ENCODE results near the gene TNKS2.
"Not testable (repeated sequence)": the region's sequence is repeated elsewhere in the genome, so short reads cannot be mapped to it uniquely, and the experiment has no call there.

Gene TNKS2

DNA sequence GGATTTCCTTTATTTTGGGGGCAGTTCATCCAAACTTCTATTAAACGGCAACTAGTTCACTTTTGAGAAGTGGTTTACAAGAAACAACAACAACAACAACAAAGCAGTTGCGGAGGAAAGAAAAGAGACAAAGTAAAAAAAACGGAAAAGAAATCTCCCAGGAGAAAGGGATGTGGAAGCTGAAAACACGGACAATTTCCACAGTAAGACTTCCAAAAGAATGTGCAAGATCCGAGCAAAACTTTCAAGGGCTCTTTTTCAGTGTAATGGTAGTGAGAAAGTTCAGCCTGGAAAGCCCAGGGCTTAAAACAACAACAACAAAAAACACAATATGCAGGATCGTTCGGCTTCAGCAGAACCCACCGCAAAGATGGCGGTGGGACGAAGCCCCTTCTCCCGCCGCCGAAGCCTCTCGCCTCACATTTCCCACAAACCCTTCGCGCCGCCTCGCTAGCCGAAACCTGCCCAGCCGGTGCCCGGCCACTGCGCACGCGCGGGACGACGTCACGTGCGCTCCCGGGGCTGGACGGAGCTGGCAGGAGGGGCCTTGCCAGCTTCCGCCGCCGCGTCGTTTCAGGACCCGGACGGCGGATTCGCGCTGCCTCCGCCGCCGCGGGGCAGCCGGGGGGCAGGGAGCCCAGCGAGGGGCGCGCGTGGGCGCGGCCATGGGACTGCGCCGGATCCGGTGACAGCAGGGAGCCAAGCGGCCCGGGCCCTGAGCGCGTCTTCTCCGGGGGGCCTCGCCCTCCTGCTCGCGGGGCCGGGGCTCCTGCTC, at the start of gene TNKS2:
Gene TNKS2, plus strand, starts transcription at position 553 of the 775 bp plus-strand sequence. CDS start 265 bp downstream, outside the sequence.
- peak; percentile 93 for DNase-seq

DNA sequence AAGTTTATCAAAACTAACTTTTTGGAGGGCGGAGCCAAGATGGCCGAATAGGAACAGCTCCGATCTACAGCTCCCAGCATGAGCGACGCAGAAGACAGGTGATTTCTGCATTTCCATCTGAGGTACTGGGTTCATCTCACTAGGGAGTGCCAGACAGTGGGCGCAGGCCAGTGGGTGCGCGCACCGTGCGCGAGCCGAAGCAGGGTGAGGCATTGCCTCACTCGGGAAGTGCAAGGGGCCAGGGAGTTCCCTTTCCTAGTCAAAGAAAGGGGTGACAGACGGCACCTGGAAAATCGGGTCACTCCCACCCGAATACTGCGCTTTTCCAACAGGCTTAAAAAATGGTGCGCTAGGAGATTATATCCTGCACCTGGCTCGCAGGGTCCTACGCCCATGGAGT, 48.6 kb upstream of the TNKS2 start:
- not testable (repeated sequence) for DNase-seq

DNA sequence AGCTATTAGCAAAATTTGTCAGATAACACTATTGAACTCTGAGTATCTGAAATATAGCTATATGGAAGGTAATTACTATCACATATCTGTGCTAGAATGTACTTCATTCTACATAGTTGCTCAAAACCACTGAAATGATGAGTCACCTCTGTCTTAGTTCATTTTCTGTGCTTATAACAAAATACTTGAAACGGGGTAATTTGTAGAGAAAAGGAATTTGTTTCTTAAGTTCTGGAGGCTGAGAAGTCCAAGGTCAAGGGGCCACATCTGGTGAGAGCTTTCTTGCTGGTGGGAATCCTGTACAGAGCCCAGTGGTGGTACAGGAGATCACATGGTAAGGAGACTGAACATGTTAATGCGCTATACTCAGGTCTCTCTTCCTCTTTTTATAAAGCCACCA, 41.9 kb upstream of the TNKS2 start:
- no peak for DNase-seq

DNA sequence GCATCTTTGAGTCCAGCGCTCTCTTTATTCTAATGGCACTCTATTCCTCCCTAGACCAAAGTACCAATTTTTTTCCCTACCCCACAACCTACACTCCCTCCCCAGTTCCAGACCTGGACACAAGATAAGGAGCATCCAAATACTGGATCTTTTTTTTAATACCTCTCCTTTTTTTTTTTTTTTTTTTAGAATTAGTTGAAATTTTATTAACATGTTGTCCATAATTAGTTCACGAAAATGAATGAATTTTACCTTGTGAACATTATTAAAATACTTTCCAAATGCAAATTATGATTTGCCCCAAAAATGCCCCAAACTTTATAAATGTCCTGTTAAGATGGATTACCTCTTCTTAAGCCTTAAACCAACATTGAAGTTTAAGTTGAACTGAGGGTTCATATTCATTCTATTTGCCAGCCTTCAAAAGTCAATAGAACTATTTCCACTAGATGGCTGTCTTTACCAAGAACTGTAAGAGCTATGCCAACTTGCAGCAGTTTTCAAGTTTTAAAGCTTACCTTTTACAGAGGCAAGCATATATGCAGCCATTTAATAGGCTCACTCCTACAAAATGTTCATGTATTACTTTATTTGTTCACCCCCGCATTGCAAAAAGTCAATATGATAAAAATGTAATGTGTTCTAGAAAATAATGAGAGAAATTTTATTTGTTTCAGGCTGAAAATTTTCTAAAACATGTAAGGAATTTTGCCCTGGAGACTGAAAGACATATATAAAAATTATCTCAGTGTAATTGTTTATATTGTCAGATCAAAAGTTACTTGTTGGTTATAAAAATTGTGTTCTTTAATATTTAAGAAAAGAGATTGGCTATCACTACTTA, 39.7 kb upstream of the TNKS2 start:
- peak; percentile 68 for DNase-seq

DNA sequence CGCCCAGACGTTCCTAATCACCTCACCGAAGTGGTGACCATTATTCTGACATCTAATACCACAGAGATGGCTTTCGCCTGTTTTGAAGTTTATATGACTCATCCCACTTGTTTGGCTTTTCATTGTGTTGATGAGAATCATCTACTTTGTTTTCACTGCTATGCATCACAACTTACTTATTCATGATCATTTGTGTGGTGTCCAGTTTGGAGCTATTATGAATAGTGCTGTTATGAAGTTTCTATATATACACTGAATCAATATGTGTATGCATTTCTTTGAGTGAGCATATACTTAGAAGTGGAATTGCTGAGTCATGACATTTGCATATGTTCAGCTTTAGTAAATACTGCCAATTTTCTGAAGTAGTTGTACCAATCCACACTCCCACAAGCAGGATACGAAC, 38.6 kb upstream of the TNKS2 start:
- no peak for DNase-seq

DNA sequence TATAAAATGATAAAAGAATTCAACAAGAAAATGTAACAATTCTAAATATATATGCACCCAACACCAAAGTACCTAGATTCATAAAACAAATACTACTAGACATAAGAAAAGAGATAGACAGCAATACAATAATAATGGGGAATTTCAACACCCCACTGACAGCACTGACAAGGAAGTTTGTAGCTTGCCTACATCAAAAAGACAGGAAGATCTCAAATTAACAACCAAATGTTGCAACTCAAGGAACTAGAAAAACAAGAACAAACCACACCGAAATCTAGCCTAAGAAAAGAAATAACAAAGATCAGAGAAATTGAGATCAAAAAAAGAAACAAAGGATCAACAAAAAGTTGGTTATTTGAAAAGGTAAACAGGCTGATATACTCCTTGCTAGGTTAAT, 36.5 kb upstream of the TNKS2 start:
- no peak for DNase-seq

DNA sequence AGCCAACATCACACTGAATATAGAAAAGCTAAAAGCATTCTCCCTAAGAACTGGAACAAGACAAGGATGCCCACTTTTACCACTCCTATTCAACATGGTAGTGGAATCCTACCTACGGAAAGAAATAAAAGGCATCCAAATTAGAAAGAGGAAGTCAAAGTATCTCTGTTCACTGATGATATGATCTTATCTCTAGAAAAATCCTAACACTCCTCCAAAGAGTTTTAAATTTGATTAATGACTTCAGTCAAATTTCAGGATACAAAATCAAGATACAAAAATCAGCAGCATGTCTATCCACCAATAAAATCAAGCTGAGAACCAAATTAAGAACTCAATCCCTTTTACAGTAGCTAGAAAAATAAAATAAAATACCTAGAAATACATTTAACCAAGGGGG, 35.3 kb upstream of the TNKS2 start:
- DNase-seq = no peak

DNA sequence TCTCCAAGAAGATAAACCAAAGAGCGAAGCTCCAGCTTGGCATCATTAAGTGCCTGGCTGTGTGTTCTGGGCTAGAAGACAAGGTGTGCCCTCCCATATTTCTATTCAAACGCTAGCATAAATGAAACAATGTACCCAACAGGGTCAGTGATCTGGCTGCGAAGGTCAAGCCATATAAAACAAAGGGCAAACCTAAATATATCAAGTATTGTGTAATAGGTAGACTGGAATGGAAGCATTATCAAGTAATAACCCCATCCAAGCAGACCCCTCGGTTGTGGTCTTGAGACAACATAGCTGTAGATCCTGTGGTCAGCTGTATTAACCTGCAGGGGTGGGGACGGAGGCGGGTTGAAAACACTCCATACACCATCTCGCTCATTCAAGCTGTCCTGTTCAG, 31.6 kb upstream of the TNKS2 start:
- DNase-seq = no peak

DNA sequence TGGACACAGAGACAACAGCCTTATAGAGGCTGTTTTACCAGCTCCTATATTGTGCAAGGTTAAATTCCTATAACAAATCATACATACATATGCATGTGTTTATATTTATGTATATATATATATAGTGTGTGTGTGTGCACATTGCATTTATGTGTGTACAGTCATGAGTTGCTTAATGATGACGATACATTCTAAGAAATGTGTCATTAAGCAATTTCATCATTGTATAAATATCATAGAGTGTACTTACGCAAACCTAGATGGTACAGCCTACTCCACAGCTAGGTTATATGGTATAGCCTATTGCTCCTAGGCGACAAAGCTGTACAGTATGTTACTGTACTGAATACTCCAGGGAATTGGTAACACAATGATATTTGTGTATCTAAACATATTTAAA, 30.1 kb upstream of the TNKS2 start:
- no peak for DNase-seq

DNA sequence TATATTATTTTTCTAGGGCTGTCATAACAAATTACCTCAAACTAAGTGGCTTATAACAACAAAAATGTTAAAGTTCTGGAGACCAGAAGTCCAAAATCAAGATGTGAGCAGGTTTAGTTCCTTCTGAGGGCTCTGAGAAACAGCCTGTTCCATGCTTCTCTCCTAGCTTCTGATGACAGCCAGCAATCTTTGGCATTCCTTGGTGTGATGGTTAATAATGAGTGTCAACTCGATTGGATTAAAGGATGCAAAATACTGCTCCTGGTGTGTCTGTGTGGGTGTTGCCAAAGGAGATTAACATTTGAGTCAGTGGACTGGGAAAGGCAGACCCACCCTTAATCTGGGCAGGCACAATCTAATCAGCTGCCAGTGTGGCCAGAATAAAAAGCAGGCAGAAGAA, 26.3 kb upstream of the TNKS2 start:
- DNase-seq = no peak

DNA sequence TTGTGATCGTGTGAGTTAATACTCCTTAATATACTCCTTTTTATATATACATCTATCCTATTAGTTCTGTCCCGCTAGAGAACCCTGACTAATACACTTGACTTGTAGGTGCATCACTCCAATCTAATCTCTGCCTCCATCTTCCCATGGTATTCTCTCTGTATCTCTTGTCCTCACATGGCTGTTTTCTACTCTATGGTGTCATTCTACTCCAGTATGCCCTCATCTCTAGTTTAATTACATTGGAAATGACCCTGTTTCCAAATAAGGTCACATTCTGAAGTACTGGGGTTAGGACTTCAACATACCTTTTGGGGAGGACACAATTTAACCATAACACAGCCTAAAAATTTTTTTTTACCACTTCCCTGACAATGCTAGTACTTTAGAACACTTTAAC, 25.8 kb upstream of the TNKS2 start:
- no peak for DNase-seq

DNA sequence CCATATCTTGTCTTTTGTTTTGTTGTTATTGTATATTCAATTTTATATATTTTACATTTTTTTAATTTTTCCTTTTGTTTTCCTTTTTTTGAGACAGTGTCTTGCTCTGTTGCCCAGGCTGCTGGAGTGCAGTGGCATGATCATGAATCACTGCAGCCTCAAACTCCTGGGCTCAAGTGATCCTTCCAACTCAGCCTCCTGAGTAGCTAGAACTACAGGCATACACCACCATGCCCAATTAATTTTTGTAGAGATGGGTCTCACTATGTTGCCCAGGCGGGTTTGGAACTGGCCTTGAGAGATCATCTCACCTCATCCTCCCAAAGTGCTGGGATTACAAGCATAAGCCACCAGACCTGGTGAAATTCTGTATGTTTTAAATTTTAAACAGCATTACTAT, 25.4 kb upstream of the TNKS2 start:
- no peak for DNase-seq

DNA sequence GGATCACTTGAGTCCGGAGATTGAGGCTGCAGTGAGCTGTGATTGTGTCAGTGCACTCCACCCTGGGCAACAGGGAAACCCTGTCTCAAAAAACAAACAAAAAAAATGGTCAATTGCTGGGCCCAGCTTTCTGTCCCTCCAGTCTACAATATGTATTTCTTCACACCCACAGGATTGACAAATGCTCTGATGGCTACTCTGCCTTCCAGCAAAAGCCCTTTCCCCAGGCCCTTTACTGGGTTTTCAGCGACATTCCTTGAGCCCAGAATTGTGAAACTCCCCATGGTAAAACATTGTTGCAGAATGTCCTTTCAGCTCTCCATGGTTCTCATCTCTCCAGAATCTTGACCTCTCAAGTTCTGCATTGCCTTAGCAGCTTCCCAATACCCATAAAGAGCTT, 23.7 kb upstream of the TNKS2 start:
- DNase-seq = no peak

DNA sequence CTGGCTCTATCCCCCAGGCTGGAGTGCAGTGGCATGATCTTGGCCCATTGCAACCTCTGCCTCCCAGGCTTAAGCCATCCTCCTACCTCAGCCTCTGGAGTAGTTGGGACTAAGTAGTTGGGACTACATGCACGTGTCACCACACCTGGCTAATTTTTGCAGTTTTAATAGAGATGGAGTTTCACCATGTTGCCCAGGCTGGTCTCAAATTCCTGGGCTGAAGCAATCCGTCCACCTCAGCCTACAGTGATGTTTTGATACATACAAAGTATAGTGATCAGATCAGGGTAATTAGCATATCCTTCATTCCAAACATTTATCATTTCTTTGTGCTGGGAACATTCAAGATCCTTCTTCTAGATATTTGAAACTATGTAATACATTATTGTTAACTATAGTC, 22.5 kb upstream of the TNKS2 start:
- DNase-seq = no peak

DNA sequence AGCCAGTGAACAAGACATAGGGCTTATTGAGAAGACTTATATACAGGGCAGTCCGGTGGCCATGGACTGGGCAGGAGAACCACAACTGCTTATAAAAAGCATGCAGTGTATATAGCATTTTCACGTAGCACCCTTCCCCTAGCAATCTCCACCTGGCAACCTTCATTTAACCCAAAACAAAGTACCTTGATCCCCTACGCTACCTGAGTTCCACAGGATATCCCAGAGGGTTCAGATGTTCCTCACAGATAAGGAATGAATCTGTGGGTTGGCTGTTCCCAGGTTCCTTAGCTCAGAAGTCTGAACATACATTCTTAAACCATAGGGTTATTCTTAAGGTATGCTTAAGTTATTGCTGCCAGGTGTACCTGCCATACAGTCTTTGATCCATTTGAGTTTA, 22.0 kb upstream of the TNKS2 start:
- DNase-seq = no peak

DNA sequence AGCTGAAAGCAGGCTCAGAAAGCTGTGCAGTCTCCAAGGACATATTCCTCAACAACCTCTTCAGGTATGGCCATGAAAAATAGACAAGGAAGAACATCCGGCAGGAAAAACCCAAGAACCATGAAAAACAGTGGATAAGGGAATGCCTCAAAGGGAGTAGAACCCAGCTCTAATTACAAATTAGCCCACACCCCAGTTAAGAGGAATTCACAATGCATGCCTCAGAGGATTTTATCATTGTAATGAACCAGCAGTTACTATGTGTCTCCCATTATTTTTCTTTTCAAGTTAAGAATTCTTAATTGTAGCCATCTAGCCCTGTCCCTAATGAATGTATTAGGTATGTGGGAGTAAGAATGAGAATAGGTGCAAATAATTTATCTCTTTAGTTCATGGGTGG, 19.7 kb upstream of the TNKS2 start:
- no peak for DNase-seq

DNA sequence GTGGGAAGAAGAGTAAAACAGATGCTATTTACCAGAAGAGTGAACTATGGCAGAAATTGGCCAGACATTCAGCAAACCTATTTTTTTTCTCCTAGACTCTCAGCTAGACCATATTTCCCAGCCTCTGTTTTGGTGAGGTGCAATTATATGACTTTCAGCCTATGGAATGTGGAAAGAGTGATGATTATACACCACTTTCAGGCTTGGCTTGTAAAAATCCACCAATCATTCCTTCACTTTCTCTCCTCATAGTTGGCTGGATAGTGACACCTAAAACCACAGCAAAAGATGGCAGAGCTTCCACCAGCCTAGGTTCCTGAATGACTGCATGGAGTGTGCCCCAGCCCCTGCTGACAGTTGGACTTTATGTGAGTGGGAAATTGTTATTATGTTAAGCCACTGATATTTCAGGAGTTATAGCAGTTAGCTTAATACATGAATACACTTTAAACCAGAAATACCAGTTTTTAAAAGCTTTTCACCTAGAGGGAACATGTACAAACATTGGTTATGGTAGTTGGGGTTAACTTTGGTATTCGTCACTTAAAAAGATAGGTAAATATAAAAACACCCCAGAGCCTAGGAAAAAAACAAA, 19.1 kb upstream of the TNKS2 start:
- DNase-seq = no peak

DNA sequence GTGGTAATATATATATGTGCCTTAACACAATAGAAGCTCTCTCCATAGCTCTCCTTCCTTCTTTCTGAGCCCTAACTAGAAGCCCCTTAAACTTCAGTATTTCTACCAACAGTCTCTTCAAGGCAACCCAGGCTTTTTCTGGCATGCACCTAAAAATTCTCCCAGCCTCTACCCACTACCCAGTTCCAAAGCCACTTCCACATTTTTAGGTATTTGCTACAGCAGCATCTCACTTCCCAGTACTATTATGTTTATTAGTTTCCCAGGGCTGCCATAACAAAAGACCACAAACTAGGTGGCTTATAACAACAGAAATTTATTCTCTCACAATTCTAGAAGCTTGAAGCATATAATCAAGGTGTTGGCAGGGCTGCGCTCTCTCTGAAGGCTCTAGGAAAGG, 15.7 kb upstream of the TNKS2 start:
- DNase-seq = no peak

DNA sequence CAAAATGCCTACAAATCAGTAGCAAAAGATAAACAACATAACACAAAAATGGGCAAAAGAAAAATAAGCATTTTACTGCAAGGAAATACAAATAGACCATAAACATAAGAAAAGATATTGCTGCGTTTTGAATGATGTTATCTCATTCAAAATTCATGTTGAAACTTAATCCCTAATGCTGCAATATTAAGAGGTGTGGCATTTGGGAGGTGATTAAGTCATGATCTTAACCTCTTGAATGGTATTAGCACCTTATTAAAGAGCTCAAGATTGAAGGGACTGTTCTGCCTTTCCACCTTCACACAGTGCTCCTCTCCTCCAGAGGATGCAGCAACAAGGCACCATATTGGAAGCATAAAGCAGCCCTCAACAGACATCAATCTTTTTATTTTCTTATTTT, 12.4 kb upstream of the TNKS2 start:
- DNase-seq = no peak

DNA sequence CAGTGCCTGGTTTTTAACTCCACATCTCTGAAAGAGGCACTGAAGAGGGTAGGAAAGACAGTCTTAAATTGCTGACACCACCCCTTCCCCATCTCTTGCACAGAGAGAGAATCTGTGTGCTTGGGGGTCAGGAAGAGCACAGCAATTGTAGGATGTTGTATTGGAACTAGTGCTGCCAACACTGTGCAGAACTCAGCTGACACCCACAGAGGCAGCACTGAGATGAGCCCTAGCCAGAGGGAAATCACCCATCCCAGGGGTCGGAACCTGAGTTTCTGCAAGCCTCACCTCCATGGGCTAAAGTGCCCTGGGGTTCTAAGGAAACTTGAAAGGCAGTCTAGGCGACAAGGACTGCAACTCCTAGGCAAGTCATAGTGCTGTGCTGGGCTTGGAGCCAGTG, 11.0 kb upstream of the TNKS2 start:
- no peak for DNase-seq

DNA sequence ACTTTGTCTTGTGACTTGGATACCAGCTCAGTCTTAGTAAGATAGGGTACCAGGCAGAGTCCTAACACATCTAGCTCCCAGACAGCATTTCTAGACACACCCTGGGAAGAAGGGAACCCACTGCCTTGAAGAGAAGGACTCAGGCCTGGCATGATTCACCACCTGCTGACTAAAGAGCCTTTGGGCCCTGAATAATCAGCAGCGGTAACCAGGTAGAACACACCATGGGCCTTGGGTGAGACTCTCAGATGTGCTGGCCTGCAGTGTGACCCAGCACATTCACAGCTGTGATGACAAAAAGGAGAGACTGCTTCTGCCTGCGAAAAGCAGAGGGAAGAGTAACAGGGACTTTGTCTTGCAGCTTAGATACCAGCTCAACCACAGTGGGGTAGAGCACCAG, 10.4 kb upstream of the TNKS2 start:
- DNase-seq = no peak

DNA sequence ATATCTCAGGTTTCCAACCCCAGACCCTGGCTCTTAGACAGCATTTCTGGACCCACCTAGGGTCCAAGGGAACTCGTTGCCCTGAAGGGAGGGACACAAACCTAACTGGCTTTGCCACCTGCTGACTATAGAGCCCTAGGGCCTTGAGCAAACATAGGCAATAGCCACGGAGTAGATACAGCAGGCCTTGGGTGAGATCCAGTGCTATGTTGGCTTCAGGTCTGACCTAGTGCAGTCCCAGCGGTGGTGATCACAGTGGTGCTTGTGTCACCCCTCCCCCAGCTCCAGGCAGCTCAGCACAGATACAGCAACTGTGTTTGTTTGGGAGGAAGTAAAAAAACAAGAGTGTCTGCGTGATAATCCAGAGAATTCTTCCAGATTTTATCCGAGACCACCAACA, 9.7 kb upstream of the TNKS2 start:
- DNase-seq = no peak

DNA sequence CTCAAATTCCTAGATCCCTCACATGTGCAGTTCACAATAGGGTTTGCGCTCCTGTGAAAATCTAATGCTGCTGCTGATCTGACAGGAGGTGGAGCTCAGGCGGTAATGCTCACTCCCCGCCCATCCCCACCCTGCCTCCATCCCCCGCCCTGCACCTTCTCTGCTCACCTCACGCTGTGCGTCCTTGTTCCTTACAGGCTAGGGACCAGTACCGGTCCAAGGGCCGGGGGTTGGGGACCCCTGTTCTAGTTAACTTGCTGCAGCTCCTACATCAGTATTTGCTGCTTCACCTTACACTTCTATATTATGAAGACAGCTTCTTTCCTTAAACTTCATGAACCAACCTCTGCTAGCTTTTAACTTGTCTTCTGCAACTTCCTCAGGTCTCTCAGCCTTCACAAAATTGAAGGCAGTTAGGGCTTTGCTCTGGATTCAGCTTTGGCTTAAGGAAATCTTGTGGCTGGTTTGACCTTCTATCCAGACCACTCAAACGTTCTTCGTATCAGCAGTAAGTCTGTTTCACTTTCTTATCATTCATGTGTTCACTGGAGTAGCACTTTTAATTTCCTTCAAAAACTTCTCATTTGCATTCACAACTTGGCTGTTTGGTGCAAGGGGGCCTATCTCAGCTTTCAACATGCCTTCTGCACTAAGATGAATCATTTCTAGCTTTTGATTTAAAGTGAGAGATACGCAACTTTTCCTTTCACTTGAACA, 1.7 kb upstream of the TNKS2 start:
- peak; percentile 61 for DNase-seq
